ENCODE measurements around the gene WWC2.
"Not testable (repeated sequence)": the region's sequence is repeated elsewhere in the genome, so short reads cannot be mapped to it uniquely, and the experiment has no call there.

The WWC2 gene

GRCh38 chr4:183171484-183172267 is 72.6 kb downstream of the WWC2 start:
- DNase-seq (ENCODE audit: low read depth, low spot score): no peak

- DNase-seq (ENCODE audit: low read depth, low spot score): no peak
Observed at GRCh38 chr4:183172881-183173280, 73.8 kb downstream of the WWC2 start.

- DNase-seq (ENCODE audit: low read depth, low spot score): no peak
Observed at GRCh38 chr4:183173580-183174526, 74.8 kb downstream of the WWC2 start.

GRCh38 chr4:183175631-183176232 is 76.7 kb downstream of the WWC2 start:
- DNase-seq (ENCODE audit: low read depth, low spot score): no peak

- DNase-seq (ENCODE audit: low read depth, low spot score): no peak
Observed at GRCh38 chr4:183177001-183177400, 77.9 kb downstream of the WWC2 start.

GRCh38 chr4:183178201-183178600 is 79.1 kb downstream of the WWC2 start:
- DNase-seq (ENCODE audit: low read depth, low spot score): no peak

GRCh38 chr4:183180096-183180495 is 81.0 kb downstream of the WWC2 start:
- DNase-seq (ENCODE audit: low read depth, low spot score): no peak

GRCh38 chr4:183180621-183181020 is 81.6 kb downstream of the WWC2 start:
- no peak for DNase-seq (ENCODE audit: low read depth, low spot score)

GRCh38 chr4:183181081-183181480 is 82.0 kb downstream of the WWC2 start:
- no peak for DNase-seq (ENCODE audit: low read depth, low spot score)

GRCh38 chr4:183182873-183183725 is 84.0 kb downstream of the WWC2 start:
- DNase-seq (ENCODE audit: low read depth, low spot score): no peak

- no peak for DNase-seq (ENCODE audit: low read depth, low spot score)
Observed at GRCh38 chr4:183183906-183184535, 85.0 kb downstream of the WWC2 start.

GRCh38 chr4:183185018-183185417 is 86.0 kb downstream of the WWC2 start:
- DNase-seq (ENCODE audit: low read depth, low spot score): no peak

- no peak for DNase-seq (ENCODE audit: low read depth, low spot score)
Observed at GRCh38 chr4:183185559-183185958, 86.5 kb downstream of the WWC2 start.

- DNase-seq (ENCODE audit: low read depth, low spot score): no peak
Observed at GRCh38 chr4:183186813-183187212, 87.8 kb downstream of the WWC2 start.

- DNase-seq (ENCODE audit: low read depth, low spot score): no peak
Observed at GRCh38 chr4:183190900-183191527, 92.0 kb downstream of the WWC2 start.

- DNase-seq (ENCODE audit: low read depth, low spot score): no peak
Observed at GRCh38 chr4:183191630-183192029, 92.6 kb downstream of the WWC2 start.

- DNase-seq (ENCODE audit: low read depth, low spot score): no peak
Observed at GRCh38 chr4:183192571-183192970, 93.5 kb downstream of the WWC2 start.

- DNase-seq (ENCODE audit: low read depth, low spot score): not testable (repeated sequence)
Observed at GRCh38 chr4:183193730-183194338, 94.8 kb downstream of the WWC2 start.

- DNase-seq (ENCODE audit: low read depth, low spot score): no peak
Observed at GRCh38 chr4:183195534-183195933, 96.5 kb downstream of the WWC2 start.

- no peak for DNase-seq (ENCODE audit: low read depth, low spot score)
Observed at GRCh38 chr4:183197140-183197539, 98.1 kb downstream of the WWC2 start.
